Brain microvascular endothelial cell (primary cell): ENCODE measurements around the gene MRS2.

Experiments used
- DNase-seq: peaks from one replicate; pipeline ENCODE4 v3.0.0-alpha.2; 2020
- H3K27ac ChIP-seq: fragments of 250-450 bp; sonication (Bioruptor Pico); 2 replicates; pipeline ENCODE4 v1.5.1; 2020; ENCODE audit warnings: mild to moderate bottlenecking, moderate library complexity
- H3K27me3 ChIP-seq: fragments of 250-450 bp; sonication (Bioruptor Pico); replicated peaks from 2 replicates; pipeline ENCODE4 v1.5.1; 2020; ENCODE audit warnings: mild to moderate bottlenecking
- H3K36me3 ChIP-seq: fragments of 250-450 bp; sonication (Bioruptor Pico); replicated peaks from 2 replicates; pipeline ENCODE4 v1.5.1; 2020; ENCODE audit warnings: mild to moderate bottlenecking
- H3K4me3 ChIP-seq: 2 replicates; pipeline ENCODE4 v1.5.1; 2011; ENCODE audit warnings: low read depth, mild to moderate bottlenecking, control low read depth, low read length, moderate library complexity
- in situ Hi-C: cut with HindIII; loops from 2 replicates; pipeline ENCODE4 v1.10.0; 2017; ENCODE audit warnings: low sequenced_read_pairs, low pct_ligation_motif_present
- TF ChIP-seq, protein P1 (sequence below): IDR thresholded peaks from 2 replicates; pipeline ENCODE4 v1.5.1; 2011; ENCODE audit warnings: low read depth, mild to moderate bottlenecking, moderate library complexity, low read length, control low read depth, inconsistent platforms; ENCODE audit errors: missing control alignments

MRS2 gene, protein sequence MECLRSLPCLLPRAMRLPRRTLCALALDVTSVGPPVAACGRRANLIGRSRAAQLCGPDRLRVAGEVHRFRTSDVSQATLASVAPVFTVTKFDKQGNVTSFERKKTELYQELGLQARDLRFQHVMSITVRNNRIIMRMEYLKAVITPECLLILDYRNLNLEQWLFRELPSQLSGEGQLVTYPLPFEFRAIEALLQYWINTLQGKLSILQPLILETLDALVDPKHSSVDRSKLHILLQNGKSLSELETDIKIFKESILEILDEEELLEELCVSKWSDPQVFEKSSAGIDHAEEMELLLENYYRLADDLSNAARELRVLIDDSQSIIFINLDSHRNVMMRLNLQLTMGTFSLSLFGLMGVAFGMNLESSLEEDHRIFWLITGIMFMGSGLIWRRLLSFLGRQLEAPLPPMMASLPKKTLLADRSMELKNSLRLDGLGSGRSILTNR

DNA sequence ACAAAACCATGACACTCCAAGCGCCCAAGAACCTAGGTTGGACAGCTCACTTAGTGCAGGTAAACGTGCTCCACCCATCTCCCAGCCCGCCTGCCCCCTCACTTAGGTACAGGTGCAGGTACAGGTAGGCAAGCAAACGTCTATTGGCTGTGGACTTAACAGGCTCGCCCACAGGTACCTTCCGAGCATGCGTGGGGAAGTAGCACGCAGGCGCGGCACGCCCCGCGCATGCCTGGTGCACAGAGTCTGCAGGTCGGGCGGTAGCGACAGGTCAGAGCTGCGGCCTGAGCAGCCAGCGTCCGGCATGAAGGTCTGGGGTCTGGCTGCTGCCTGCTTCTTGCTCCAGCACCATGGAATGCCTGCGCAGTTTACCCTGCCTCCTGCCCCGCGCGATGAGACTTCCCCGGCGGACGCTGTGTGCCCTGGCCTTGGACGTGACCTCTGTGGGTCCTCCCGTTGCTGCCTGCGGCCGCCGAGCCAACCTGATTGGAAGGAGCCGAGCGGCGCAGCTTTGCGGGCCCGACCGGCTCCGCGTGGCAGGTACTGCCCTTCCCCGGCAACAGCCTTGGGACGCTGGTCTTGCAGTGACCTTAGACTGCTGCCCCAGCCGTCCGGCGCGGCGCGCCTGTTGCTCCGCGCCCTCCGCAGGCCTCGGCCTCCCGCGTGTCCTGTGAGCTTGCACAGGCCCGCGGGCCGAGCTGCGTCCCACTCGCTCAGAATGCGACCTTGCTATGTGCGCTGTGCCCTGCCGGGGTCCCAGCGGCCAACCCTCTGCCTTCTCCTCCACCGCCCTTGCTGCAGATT lies at the start of gene MRS2:
Gene MRS2 (plus strand): TSS at position 240 of the 804 bp plus-strand sequence. CDS start 111 bp downstream, at position 351.
- H3K4me3 ChIP-seq, result peak within 1 kb of the TSS; percentile 98
- peaks cover 16% of the 10 kb centered on the region for H3K36me3 ChIP-seq
- H3K27ac ChIP-seq, result peak within 1 kb of the TSS; percentile 9
- DNase-seq, result peak; percentile 60
- in situ Hi-C loops, result no loop called here
- TF ChIP-seq, protein P1, sequence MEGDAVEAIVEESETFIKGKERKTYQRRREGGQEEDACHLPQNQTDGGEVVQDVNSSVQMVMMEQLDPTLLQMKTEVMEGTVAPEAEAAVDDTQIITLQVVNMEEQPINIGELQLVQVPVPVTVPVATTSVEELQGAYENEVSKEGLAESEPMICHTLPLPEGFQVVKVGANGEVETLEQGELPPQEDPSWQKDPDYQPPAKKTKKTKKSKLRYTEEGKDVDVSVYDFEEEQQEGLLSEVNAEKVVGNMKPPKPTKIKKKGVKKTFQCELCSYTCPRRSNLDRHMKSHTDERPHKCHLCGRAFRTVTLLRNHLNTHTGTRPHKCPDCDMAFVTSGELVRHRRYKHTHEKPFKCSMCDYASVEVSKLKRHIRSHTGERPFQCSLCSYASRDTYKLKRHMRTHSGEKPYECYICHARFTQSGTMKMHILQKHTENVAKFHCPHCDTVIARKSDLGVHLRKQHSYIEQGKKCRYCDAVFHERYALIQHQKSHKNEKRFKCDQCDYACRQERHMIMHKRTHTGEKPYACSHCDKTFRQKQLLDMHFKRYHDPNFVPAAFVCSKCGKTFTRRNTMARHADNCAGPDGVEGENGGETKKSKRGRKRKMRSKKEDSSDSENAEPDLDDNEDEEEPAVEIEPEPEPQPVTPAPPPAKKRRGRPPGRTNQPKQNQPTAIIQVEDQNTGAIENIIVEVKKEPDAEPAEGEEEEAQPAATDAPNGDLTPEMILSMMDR, result no peak
- no peaks in the 10 kb centered on the region for H3K27me3 ChIP-seq

DNA sequence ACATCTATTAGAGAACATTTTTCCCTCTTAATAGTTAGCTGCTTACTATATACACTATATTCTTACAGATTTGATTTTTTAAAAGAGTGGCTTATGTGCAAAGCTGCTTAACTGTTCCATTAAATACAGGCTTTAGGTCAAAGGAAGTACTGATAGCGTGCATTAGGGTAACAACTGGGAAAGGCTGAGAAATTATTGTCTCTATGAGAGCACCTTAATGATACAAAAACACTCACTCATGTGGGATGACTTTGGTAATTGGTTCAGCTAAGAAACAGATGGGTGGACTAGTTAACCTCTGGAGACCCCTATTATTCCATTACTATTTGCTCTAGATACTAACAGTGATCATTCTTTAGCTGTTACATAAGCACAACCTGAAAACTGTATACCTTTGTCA lies 48.9 kb upstream of the MRS2 start:
- in situ Hi-C loops, result no loop called here
- TF ChIP-seq, protein P1, result no peak
- H3K27me3 ChIP-seq, result peaks cover 20% of the 10 kb centered on the region
- no peak for DNase-seq
- no peaks in the 10 kb centered on the region for H3K36me3 ChIP-seq
- H3K4me3 ChIP-seq, result no peak overlapping the region
- H3K27ac ChIP-seq, result no peak overlapping the region

DNA sequence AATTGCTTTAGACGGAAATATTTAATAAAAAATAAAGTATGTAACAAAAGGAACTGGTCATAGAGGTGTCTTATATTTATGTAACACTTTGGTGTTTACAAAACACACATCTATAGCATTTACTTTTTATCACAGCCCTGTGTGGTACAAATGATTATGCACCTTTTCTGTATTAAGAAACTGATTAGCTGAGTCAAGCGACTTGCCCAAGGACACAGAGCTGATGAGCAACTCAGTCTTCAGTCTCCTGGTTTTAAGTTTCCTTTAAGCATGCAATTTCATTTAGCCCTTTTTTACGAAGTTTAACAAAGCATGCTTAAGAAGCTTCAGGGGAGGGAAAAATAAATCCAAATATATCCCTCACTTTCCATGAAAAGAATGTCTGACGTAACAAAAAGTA lies 47.3 kb upstream of the MRS2 start:
- TF ChIP-seq, protein P1, result no peak
- Histone ChIP-seq H3K27ac (no peak overlapping the region), H3K36me3 (no peaks in the 10 kb centered on the region), H3K27me3 (peaks cover 20% of the 10 kb centered on the region), H3K4me3 (no peak overlapping the region)
- in situ Hi-C loops, result no loop called here
- DNase-seq, result no peak

DNA sequence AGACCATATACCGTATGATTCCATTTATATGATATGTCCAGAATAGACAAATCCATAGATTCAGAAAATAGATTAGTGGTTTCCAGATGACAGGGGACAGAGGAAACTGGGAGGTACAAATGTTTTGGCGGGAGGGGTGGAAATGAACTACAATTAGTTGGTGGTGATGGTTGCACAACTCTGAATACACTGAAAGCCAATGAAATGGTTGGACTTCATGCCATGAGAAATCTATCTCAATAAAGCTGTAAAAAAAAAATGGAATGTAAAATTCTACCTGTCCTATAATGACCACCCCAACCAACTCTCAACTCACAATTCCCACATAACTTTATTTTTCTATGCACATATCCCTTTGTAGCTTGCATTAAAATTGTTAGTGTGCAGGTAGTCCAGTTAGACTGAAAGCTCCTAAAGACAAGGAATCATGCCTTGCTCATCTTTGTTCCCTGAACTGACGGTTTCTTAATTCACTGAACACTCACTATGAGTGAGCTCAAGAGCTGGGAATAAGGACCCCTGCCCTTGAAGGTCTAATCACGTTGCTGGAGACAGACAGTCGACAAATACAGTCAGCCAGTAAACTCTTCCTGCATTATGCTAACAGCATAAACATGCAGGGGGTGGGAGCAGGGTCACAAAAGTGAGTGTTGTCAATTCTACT lies 46.3 kb upstream of the MRS2 start:
- in situ Hi-C loops, result no loop called here
- Histone ChIP-seq H3K27ac (no peak overlapping the region), H3K36me3 (no peaks in the 10 kb centered on the region), H3K27me3 (peaks cover 20% of the 10 kb centered on the region), H3K4me3 (no peak overlapping the region)
- DNase-seq, result no peak
- TF ChIP-seq, protein P1, result no peak

DNA sequence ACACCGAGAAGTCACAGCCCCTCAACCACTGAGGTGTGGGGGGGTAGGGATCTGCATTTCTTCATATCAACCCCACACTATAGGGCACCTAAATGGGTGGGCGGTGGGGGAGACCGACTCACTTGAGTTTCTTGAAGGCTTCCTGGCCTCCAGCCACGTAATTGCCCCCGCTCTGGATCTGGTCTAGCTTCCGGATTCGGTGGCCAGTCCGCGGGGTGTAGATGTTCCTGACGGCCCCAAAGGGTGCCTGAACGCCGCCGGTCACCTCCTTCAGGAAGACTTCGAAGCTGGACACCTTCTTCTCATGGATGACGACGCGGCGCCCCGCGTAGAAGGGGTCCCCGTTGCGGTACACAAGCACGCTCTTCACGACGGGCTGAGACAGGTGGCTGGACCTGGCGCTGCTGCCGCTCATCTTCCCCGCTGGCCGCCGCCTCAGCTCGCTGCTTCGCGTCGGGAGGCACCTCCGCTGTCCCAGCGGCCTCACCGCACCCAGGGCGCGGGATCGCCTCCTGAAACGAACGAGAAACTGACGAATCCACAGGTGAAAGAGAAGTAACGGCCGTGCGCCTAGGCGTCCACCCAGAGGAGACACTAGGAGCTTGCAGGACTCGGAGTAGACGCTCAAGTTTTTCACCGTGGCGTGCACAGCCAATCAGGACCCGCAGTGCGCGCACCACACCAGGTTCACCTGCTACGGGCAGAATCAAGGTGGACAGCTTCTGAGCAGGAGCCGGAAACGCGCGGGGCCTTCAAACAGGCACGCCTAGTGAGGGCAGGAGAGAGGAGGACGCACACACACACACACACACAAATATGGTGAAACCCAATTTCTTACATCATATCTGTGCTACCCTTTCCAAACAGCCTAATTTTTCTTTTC lies 45.2 kb upstream of the MRS2 start, which contains the start of gene DCDC2:
Gene DCDC2 (minus strand): TSS at position 724 of the 883 bp plus-strand sequence. CDS start 309 bp downstream, at position 415.
- TF ChIP-seq, protein P1, result no peak
- DNase-seq, result no peak
- H3K27me3 ChIP-seq, result peaks cover 20% of the 10 kb centered on the region
- H3K4me3 ChIP-seq, result peak within 1 kb of the TSS; percentile 20
- no peaks in the 10 kb centered on the region for H3K36me3 ChIP-seq
- in situ Hi-C loops, result no loop called here
- H3K27ac ChIP-seq, result no peak within 1 kb of the TSS
